Mucosa of rectum (tissue), 2 donors: ENCODE results near the gene PEF1.

Source experiments
- H3K27ac ChIP-seq, 2 donors: one replicate each; pipeline ENCODE4 v1.7.0; 2013; ENCODE audit warnings: inconsistent platforms in 2 of 2, low read depth in 2 of 2, low read length in 2 of 2
- H3K27me3 ChIP-seq, 2 donors: one replicate each; pipeline ENCODE4 v1.7.0; 2013; ENCODE audit warnings: low read length in 2 of 2; ENCODE audit not compliant: control insufficient read depth in 2 of 2, insufficient read depth in 2 of 2
- H3K36me3 ChIP-seq, 2 donors: one replicate each; pipeline ENCODE4 v1.7.0; 2013; ENCODE audit warnings: low read length in 2 of 2; ENCODE audit not compliant: control insufficient read depth in 2 of 2, insufficient read depth in 2 of 2
- H3K4me1 ChIP-seq, 2 donors: one replicate each; pipeline ENCODE4 v1.7.0; 2013; ENCODE audit warnings: low read length in 2 of 2, mild to moderate bottlenecking in 1 of 2; ENCODE audit not compliant: control insufficient read depth in 2 of 2, insufficient read depth in 2 of 2
- H3K4me3 ChIP-seq, 2 donors: one replicate each; pipeline ENCODE4 v1.7.0; 2013; ENCODE audit warnings: low read length in 2 of 2
- H3K9ac ChIP-seq, 2 donors: one replicate each; pipeline ENCODE4 v1.7.0; 2013; ENCODE audit warnings: low read length in 2 of 2, low read depth in 1 of 2, mild to moderate bottlenecking in 1 of 2
- H3K9me3 ChIP-seq, 2 donors: one replicate each; pipeline ENCODE4 v1.7.0; 2013; ENCODE audit warnings: low read length in 2 of 2; ENCODE audit not compliant: control insufficient read depth in 2 of 2
- donor health status: healthy.
- donor health status: Normal muscosa, but diverticular disease.

The PEF1 gene

DNA sequence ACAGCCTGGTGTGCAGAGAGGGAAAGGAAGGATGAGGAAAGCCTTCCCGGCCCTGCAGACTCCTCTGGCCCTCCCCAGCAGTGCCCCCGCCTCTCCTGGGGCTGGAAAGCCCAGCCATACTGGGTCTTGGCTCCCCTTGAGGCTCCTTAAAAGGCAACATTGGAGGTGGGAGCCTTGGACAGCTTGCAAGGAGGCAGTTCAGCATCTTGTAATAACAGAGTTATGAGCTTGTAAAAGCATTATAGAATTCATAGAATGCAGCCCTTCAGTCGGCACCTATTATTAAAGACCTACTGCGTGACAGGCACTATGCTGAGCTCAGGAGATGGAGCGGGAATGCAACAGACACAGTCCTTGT is 64.2 kb downstream of the PEF1 start:
- Histone ChIP-seq H3K36me3 (peaks cover 21 to 30% of the 10 kb centered on the region in 2 donors), H3K9ac (peak overlapping the region in 1 of 2 donors; percentile 41), H3K27me3 (no peaks in the 10 kb centered on the region), H3K4me1 (peaks cover 29 to 63% of the 10 kb centered on the region in 2 donors), H3K9me3 (no peaks in the 10 kb centered on the region), H3K27ac (peak overlapping the region; percentile 62 to 68), H3K4me3 (peak overlapping the region in 1 of 2 donors; percentile 27)
